HG03342 (cell line): ENCODE measurements around the gene CCNF.
A peak's percentile ranks its signal among the peaks of the same experiment; 100 is the strongest.

Source experiments
- ATAC-seq: cut with Tn5 transposase; IDR thresholded peaks from one replicate; pipeline ENCODE4 v1.9.1; 2021; ENCODE audit warnings: mild to moderate bottlenecking, moderate library complexity; ENCODE audit not compliant: unreplicated experiment

Gene CCNF

GRCh38 chr16:2456551-2457153 is 27.4 kb downstream of the CCNF start:
- no peak for ATAC-seq

DNA sequence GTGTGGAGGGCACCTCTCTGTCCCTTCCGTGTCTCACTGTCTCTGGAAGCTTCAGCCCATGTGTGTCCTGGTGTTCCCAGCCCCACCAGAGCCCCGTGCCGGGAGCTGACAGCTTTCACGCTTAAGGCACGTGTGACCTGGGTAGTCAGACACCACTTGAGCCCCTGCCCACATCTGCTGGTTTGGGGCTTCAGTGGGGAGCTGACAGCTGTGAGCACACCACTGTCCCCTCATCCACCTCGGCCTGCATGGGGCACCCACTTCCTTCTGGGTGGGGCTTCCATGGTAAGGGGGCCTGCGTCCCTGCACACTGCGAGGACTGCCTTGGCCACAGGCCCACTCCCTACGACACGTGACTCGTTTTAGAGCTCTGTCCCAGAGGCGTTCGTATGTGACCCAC is 28.0 kb downstream of the CCNF start:
- no peak for ATAC-seq

GRCh38 chr16:2457946-2458345 is 28.7 kb downstream of the CCNF start:
- ATAC-seq = no peak

DNA sequence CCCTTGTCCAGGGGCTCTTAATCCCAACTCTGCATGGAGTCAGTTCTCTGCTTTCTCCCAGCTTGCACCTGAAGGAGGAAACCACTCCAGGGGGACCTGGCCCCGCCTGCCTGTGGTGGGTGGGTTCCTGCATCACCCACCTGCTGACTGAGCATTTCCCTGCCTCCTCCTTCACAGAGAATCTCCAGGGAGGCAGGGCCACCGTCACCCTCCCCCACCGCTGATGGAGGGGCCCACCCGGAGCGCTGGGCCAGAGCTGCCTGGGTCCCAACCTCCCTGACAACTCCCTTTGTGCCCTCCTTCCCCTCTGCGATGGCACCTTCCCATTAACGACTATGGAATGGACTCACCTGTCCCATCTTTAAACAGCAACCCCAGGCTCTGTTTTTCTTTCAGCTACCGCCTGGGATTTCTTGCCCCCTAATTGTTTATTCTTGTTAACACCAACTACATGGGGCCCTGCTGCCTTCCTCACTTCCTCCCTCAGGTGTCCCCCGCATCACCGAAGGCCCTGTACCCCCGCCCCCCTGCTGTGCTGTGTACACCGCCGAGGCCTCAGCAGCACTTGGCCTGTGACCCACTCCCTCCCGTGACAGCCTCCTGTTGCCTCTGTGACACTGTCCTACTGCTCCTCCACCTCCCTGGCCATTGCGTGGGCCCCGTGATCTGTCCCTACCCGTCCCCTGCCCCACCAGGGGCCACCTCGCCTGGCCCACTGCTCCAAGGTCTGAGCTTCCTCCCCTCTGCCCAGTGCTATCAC is 29.8 kb downstream of the CCNF start:
- no peak for ATAC-seq

DNA sequence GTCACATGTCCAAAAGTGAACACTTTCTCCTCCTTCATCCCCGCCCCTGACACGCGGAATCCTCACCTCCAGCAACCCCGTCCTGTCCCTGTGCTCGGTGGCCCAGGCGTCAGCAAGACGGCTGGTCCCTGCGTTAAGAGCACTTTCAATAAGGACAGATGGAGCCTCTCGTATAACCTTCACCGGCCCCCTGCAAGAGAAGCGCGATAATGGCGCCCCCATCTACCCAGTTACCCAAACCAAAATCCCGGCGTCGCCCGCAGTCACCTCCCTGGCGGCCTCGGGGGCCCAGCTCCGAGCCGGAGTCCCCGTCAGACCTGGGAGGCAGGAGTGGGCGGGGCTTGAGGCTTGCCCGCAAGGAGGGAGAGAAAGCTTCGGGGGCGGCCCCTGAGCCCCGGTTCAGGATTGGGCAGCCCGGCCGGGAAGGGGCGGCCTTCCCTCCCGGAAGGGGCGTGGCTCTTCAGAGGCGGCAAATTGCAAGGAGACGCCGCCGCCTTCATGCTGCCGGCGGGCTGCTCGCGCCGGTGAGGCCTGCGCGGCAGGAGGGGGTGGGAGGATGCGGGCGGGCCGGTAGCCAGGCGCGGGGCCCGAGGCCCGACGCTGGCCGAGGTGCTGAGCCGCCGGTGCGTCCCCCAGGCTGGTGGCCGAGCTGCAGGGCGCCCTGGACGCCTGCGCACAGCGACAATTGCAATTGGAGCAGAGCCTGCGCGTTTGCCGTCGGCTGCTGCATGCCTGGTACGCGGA is 30.6 kb downstream of the CCNF start, which contains the start of gene TEDC2:
TEDC2 (plus strand) TSS at position 463 of the 744 bp plus-strand sequence; CDS start at position 499, 36 bp downstream.
- ATAC-seq = peak; percentile 86

- peak; percentile 2 for ATAC-seq
Observed at GRCh38 chr16:2460391-2460713, 31.1 kb downstream of the CCNF start.

DNA sequence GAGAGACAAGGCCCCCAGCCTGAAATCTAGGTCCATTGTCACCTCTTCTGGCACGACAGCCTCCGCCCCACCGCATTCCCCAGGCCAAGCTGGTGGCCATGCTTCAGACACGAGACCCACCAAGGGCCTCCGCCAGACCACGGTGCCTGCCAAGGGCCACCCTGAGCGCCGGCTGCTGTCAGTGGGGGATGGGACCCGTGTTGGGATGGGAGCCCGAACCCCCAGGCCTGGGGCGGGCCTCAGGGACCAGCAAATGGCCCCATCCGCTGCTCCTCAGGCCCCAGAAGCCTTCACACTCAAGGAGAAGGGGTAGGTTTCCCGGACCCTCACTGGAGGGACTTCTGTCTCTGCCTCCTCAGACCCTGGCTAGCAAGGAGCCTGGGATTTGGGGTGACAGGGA is 31.7 kb downstream of the CCNF start:
- ATAC-seq = no peak

DNA sequence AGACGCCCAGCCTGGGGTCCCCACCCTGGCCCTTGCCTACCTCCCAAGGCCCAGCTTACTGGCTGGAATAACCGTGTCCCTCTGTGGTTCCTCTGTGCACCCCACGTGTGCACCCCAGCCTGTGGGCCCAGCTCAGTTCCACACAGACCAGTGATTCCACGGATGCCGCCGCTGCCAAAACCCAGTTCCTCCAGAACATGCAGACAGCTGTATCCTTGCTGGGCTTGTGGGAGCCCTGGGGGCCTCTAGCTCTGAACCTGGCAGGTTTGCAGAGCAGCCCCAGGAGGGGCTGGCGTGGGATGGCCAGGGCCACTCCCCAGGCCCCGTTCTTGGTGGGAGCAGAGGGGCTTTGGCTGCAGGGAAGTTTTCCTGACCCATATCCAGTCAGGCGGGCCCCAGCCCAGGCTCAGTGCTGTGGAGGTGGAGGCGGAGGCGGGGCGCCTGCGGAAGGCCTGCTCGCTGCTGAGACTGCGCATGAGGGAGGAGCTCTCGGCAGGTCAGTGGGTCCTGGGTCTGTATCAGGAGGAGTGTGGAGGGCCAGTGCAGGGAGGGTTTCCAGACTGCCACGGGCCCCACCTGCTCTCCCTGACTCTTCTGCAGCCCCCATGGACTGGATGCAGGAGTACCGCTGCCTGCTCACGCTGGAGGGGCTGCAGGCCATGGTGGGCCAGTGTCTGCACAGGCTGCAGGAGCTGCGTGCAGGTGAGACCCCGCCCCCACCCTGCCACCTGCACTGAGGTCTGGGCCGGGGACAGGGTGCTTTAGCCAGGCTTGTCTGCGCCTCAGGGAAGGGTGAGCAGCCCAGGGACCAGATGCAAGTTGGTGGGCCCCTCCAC is 33.0 kb downstream of the CCNF start:
- ATAC-seq = no peak

DNA sequence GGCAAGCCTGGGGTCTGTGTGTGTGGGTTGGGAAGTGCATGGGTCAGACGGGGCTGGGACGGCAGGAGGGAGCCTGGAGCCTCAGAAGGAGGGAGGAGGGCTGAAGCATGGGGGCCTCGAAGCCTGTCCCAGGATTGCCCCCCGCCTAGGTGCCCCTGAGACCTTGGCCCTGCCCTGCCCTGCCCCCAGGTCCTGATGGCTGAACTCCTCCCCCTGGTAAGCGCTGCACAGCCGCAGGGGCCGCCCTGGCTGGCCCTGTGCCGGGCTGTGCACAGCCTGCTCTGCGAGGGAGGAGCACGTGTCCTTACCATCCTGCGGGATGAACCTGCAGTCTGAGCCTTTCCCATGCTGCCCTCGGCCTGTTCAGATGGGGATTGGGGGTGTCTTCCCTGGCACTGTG is 35.1 kb downstream of the CCNF start:
- no peak for ATAC-seq

DNA sequence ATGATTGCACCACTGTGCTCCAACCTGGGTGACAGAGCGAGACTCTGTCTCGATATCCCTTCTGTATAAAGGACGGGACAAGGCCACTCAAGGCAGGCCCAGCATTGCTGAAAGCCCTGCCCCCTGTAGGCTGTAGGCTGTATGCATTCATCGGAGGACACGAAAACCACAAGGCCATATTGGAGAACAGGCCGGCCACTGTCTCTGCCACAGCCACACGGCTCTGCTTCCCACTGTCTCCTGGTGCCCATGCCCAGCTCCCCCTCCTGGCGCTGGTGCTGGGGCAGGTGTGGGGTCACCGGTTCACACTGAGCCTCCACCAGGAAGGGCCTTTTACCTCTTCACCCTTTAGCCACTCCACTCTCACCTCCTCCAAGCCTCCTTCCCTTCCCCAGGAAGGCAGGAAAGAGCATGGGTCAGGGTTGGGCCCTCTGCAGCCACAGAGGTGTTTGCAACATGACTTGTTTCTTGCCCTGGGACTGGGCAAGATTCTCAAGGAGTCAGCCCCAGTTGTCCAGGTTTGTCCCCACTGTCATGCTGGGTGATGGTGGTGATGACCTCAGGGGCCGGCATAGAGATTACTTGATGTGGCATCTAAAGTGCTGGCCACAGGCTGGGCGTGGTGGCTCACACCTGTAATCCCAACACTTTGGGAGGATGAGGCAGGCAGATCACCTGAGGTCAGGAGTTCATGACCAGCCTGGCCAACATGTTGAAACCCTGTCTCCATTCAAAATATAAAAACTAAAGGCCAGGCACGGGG is 36.6 kb downstream of the CCNF start:
- ATAC-seq = no peak

- no peak for ATAC-seq
Observed at GRCh38 chr16:2466667-2467527, 37.6 kb downstream of the CCNF start.

- no peak for ATAC-seq
Observed at GRCh38 chr16:2467528-2468232, 38.4 kb downstream of the CCNF start.

DNA sequence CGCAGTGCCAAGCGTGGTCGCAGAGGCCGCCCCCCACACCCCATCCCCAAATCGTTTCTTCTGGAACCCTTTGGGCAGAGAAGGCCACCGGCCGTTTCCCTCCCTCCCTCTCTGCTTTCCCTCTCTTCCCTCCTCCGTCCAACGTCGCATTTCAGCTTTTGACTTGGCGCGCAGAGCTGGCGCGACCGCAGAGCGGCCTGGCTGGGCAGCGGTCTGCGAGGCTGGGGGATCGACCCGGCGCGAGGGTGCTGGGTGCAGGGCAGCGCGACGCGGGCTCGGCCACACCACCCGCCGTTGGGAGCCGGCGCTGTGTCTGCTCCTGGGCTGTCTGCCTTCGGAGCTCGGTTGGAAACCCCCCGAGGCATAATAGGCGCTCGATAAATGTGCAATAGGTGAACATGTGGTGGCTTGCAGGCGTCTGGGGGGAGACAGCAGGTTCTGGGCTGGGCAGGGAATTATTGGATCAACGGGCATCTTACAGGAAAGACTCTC is 39.0 kb downstream of the CCNF start:
- no peak for ATAC-seq

GRCh38 chr16:2468725-2469398 is 39.6 kb downstream of the CCNF start:
- ATAC-seq = no peak

DNA sequence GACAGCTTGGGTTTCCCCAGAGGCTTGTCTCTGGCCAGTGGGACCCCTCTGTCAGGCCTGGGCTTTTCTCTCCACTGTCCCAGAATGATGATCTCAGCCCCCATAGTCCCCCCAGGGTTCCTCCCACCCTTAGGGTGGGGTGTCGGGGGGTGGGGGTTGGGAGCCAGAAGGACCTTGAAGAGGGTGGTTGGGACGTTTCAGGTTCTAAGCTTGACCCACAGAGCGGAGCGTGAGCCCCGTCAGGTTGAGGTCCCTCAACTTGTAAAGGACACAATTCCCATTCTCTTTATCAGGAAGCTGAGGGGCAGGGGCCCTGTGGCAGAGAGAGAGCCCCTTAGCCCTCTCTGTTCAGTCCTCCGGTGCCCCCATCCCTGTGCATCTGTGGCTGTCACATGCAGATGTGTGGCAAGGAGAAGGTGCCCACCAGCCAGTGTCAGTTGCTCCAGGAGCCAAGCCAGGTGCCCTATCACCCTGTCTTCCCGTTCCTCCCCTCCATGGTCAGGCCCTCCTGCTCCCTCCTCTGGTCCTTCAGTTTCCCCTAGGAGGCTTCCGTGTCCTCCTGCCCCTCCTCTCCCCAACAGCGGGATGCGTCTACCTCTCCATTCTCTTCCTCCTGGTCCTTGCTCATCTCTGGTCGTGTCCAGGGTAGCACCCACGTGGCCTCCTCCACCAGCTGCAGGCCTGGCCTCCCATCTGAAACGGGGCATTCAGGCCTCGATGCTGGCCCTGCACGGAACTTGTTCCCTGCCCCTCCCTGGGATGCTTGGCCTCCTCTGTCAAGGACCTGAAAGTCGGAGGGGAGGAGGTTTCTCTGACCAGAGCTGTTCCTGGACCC is 40.4 kb downstream of the CCNF start:
- ATAC-seq = no peak

- ATAC-seq = no peak
Observed at GRCh38 chr16:2470234-2470601, 41.0 kb downstream of the CCNF start.

DNA sequence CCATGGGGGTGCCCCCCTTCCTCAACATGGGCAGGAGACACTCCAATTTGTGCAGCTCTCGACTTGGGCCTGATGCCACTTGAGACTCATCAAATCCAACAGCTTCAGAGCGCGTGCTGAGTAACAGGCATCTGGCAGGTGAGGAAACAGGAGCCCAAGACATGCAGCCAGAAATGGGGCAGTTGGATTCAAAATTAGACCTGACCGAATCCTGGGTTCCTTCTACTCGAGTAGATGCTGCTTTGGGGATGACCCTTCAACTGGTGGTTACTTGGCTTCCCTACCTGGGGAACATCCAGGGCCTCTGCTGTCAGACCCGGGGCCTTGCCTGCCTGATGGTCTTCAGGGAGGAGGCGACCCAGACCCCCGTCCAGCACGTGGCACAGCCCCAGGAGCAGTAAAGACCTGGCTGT is 41.4 kb downstream of the CCNF start:
- no peak for ATAC-seq
